Natural killer cell (primary cell): Measurements from ENCODE around the gene IFITM1. TPM values are rescaled to one million over a fixed set of nuclear protein-coding genes. Genes with fewer than 3 reads are reported as not detected.
"Not testable (repeated sequence)": the region's sequence is repeated elsewhere in the genome, so short reads cannot be mapped to it uniquely, and the experiment has no call there.

ENCODE experiments used
- ATAC-seq, 3 donors: fragments of 150-1000 bp in 2 of 3; fragments of 200-7000 bp in 1 of 3; cut with Tn5 transposase; 1 replicate in 1 of 3; 2 replicates in 2 of 3; pipeline ENCODE4 v1.10.0; 2021; ENCODE audit warnings: mild to moderate bottlenecking in 2 of 3, moderate library complexity in 2 of 3
- DNase-seq, 2 donors: peaks; one replicate each; pipeline versions ENCODE4 v3.0.0 to v3.0.0-alpha.2; 2013 to 2021; ENCODE audit warnings: mixed read lengths in 1 of 2
- H3K27ac ChIP-seq: one replicate; pipeline ENCODE4 v1.5.1; 2013; ENCODE audit warnings: mild to moderate bottlenecking, low read length
- H3K27me3 ChIP-seq: one replicate; pipeline ENCODE4 v1.6.1; 2013; ENCODE audit warnings: low read length; ENCODE audit not compliant: control insufficient read depth, insufficient read depth
- H3K36me3 ChIP-seq: one replicate; pipeline ENCODE4 v1.6.1; 2013; ENCODE audit warnings: low read length; ENCODE audit not compliant: control insufficient read depth, insufficient read depth
- H3K4me1 ChIP-seq: one replicate; pipeline ENCODE4 v1.6.1; 2013; ENCODE audit warnings: low read length; ENCODE audit not compliant: control insufficient read depth, insufficient read depth
- H3K4me3 ChIP-seq: one replicate; pipeline ENCODE4 v1.5.1; 2013; ENCODE audit warnings: low read length
- H3K9me3 ChIP-seq: one replicate; pipeline ENCODE4 v1.6.1; 2013; ENCODE audit warnings: low read length; ENCODE audit not compliant: control insufficient read depth, insufficient read depth
- H3K27ac Mint-ChIP-seq, 2 donors: one replicate each; pipeline ENCODE4 v1.8.0; 2022; ENCODE audit warnings: mild to moderate bottlenecking in 2 of 2, mixed read lengths in 2 of 2, moderate library complexity in 1 of 2
- H3K27me3 Mint-ChIP-seq, 2 donors: one replicate each; pipeline ENCODE4 v1.8.0; 2022; ENCODE audit warnings: low read depth in 2 of 2, mixed read lengths in 2 of 2
- H3K36me3 Mint-ChIP-seq: one replicate; pipeline ENCODE4 v1.8.0; 2022; ENCODE audit warnings: mixed read lengths
- H3K4me1 Mint-ChIP-seq, 2 donors: one replicate each; pipeline ENCODE4 v1.8.0; 2022; ENCODE audit warnings: mixed read lengths in 2 of 2
- H3K4me3 Mint-ChIP-seq: one replicate; pipeline ENCODE4 v1.8.0; 2022; ENCODE audit warnings: mild to moderate bottlenecking, moderate library complexity, mixed read lengths
- H3K9me3 Mint-ChIP-seq, 2 donors: one replicate each; pipeline ENCODE4 v1.8.0; 2022; ENCODE audit warnings: mixed read lengths in 2 of 2
- WGBS: methylation state at CpG from one replicate; pipeline ENCODE4 v1.1.7; 2013; ENCODE audit warnings: missing lambda C conversion rate; ENCODE audit not compliant: insufficient coverage; 5-methylcytosine and 5-hydroxymethylcytosine counted together
- intact Hi-C: fragments of 100-400 bp; cut with micrococcal nuclease; formaldehyde crosslinking; loops from one replicate; pipeline ENCODE4 v1.14.2; 2022
- total RNA-seq, 4 donors: library from RNA; stranded (reverse); fragments of 120-200 nt in 1 of 4; gene quantifications; one replicate each; pipeline versions ENCODE4 v1.2.3 to v1.2.4, GENCODE V29; 2013 to 2022
- TF ChIP-seq, protein P1 (sequence below): fragments of 200-600 bp; IDR thresholded peaks from one replicate; pipeline ENCODE4 v1.8.0; 2022; ENCODE audit warnings: antibody characterized with exemption

Gene IFITM1
- total RNA-seq, 3 donors from 2014 or later (not counting 1 experiment from before 2014, with no cell fraction given) = 540 to 809 (median 710) TPM

- DNase-seq = no peak
- H3K4me1 Mint-ChIP-seq = peaks cover 52 to 53% of the 10 kb centered on the region in 2 donors
- no peaks in the 10 kb centered on the region for H3K36me3 ChIP-seq
- no peaks in the 10 kb centered on the region for H3K27me3 Mint-ChIP-seq
- H3K27me3 ChIP-seq = no peaks in the 10 kb centered on the region
- peak overlapping the region; percentile 74 for H3K27ac ChIP-seq
- H3K36me3 Mint-ChIP-seq = no peaks in the 10 kb centered on the region
- H3K27ac Mint-ChIP-seq = peak overlapping the region; percentile 93 to 98
- no peaks in the 10 kb centered on the region for H3K9me3 ChIP-seq
- ATAC-seq = no peak
- WGBS = 88% methylated on average over 17 of the region's 17 CpGs
- TF ChIP-seq, protein P1, sequence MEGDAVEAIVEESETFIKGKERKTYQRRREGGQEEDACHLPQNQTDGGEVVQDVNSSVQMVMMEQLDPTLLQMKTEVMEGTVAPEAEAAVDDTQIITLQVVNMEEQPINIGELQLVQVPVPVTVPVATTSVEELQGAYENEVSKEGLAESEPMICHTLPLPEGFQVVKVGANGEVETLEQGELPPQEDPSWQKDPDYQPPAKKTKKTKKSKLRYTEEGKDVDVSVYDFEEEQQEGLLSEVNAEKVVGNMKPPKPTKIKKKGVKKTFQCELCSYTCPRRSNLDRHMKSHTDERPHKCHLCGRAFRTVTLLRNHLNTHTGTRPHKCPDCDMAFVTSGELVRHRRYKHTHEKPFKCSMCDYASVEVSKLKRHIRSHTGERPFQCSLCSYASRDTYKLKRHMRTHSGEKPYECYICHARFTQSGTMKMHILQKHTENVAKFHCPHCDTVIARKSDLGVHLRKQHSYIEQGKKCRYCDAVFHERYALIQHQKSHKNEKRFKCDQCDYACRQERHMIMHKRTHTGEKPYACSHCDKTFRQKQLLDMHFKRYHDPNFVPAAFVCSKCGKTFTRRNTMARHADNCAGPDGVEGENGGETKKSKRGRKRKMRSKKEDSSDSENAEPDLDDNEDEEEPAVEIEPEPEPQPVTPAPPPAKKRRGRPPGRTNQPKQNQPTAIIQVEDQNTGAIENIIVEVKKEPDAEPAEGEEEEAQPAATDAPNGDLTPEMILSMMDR = no peak
- no peak overlapping the region for H3K4me3 ChIP-seq
- intact Hi-C loops = loop anchor here (5.0 kb wide), 2 partner anchors 50 to 55 kb away; no protein-coding TSS in a partner anchor
- no peaks in the 10 kb centered on the region for H3K9me3 Mint-ChIP-seq
- peak overlapping the region; percentile 95 for H3K4me3 Mint-ChIP-seq
- H3K4me1 ChIP-seq = peaks cover 50% of the 10 kb centered on the region
These were observed 7.0 kb upstream of the IFITM1 start for GRCh38 chr11:306645-307371.

DNA sequence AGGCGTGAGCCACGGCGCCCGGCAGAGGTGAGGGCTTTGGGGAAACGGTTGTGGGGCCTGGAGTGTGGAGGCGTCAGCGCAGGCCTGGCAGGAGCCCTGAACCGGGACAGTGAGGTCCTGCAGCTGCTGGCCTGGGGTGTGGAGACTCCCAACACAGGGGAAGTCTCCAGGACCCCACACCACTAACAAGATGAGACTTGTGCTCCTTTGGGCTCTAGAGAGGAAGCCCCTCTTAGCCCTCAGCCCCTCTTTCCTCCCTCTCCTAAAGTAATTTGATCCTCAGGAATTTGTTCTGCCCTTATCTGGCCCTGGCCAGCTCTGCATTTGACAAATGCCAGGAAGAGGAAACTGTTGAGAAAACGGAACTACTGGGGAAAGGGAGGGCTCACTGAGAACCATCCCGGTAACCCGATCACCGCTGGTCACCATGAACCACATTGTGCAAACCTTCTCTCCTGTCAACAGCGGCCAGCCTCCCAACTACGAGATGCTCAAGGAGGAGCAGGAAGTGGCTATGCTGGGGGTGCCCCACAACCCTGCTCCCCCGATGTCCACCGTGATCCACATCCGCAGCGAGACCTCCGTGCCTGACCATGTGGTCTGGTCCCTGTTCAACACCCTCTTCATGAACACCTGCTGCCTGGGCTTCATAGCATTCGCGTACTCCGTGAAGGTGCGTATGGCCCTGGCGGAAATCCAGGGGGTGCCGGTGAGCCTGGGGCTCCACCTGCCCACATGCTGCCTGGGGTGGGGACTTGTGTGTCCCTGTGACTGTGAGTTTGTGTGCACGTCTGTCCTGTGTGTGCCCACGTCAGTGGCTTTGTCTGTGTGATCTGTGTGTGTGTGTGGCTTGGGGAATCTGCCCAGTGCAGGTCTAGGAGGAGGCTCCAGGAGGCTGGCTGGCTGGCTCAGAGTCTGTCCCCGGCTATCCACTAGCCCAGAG, 5.8 kb upstream of the IFITM1 start, which contains the start of gene IFITM2:
IFITM2 (plus strand) TSS at position 51 of the 943 bp plus-strand sequence; CDS start at position 428, 377 bp downstream.
- 10% methylated on average over 25 of the region's 28 CpGs for WGBS
- H3K27ac Mint-ChIP-seq = peak within 1 kb of the TSS; percentile 93 to 98

GRCh38 chr11:308740-309665, 4.8 kb upstream of the IFITM1 start:
- H3K36me3 ChIP-seq, H3K36me3 Mint-ChIP-seq, H3K27me3 ChIP-seq, H3K9me3 ChIP-seq, H3K9me3 Mint-ChIP-seq, H3K27me3 Mint-ChIP-seq: not testable (repeated sequence)
- H3K27ac ChIP-seq = peak overlapping the region; percentile 74
- peak overlapping the region; percentile 50 for H3K4me3 ChIP-seq
- WGBS = 18% methylated on average over 22 of the region's 24 CpGs
- peaks cover 68% of the 10 kb centered on the region for H3K4me1 ChIP-seq
- peak overlapping the region; percentile 93 to 98 for H3K27ac Mint-ChIP-seq
- DNase-seq (peak in 1 of 2 donors; percentile 56), ATAC-seq (peak; percentile 5 to 7 (median 6))
- H3K4me3 Mint-ChIP-seq = peak overlapping the region; percentile 95
- intact Hi-C loops = loop anchor here (1.0 to 5.0 kb wide), 3 partner anchors 8 to 57 kb away; no protein-coding TSS in a partner anchor
- H3K4me1 Mint-ChIP-seq = peaks cover 68 to 70% of the 10 kb centered on the region in 2 donors

More for the DNA sequence above, 5.8 kb upstream of the IFITM1 start, which contains the start of gene IFITM2:
- Histone ChIP-seq H3K27ac (peak within 1 kb of the TSS; percentile 74), H3K4me1 (peaks cover 61% of the 10 kb centered on the region), H3K4me3 (peak within 1 kb of the TSS; percentile 50)
- H3K36me3 ChIP-seq, H3K9me3 Mint-ChIP-seq, H3K36me3 Mint-ChIP-seq, H3K27me3 Mint-ChIP-seq, H3K27me3 ChIP-seq, H3K9me3 ChIP-seq: not testable (repeated sequence)
- H3K4me3 Mint-ChIP-seq = peak within 1 kb of the TSS; percentile 95
- DNase-seq (peak in 1 of 2 donors; percentile 78), ATAC-seq (peak; percentile 39 to 77 (median 51))
- intact Hi-C loops = loop anchor here (5.0 kb wide), 2 partner anchors 49 to 56 kb away; no protein-coding TSS in a partner anchor
- peaks cover 59 to 61% of the 10 kb centered on the region in 2 donors for H3K4me1 Mint-ChIP-seq

DNA sequence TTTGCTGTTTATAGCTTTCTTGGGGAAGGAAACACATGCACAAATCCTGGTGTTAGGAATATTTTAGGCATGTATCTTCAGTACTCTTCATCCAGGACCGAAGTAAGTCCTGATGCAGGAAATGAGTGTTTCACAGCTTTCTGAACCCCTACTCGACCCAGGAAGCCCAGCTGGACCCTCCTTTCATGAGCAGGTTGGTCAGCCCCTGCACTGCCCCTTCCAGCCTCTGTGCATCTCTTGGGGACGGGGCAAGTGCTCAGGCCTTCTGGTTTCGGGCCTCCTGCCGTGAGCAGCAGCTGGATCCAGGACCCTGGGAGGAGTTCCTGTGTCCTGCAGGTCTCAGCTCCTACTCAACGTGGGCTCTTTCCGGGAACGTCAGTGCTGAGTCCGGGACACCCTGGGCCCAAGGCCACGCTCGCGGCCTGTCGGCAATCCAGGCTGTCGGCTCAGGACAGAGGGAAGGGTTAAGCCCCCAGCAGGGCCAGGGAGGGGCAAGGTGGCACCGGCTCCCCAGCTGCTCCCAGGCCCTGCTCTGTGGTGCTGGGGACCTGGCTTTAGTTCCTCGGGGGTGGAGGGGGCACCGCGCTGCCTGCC, 3.8 kb upstream of the IFITM1 start:
- H3K9me3 ChIP-seq, H3K27me3 Mint-ChIP-seq, H3K27me3 ChIP-seq, ATAC-seq, H3K36me3 Mint-ChIP-seq, H3K9me3 Mint-ChIP-seq, DNase-seq, H3K36me3 ChIP-seq: not testable (repeated sequence)
- peaks cover 60% of the 10 kb centered on the region for H3K4me1 ChIP-seq
- Mint-ChIP-seq H3K4me3 (peak overlapping the region; percentile 95), H3K4me1 (peaks cover 72 to 73% of the 10 kb centered on the region in 2 donors), H3K27ac (peak overlapping the region; percentile 93 to 98)
- H3K27ac ChIP-seq = peak overlapping the region; percentile 60
- peak overlapping the region; percentile 50 for H3K4me3 ChIP-seq
- WGBS = 7% methylated on average over 3 of the region's 18 CpGs
- intact Hi-C loops = loop anchor here (1.0 to 5.0 kb wide), 3 partner anchors 7 to 58 kb away; no protein-coding TSS in a partner anchor

DNA sequence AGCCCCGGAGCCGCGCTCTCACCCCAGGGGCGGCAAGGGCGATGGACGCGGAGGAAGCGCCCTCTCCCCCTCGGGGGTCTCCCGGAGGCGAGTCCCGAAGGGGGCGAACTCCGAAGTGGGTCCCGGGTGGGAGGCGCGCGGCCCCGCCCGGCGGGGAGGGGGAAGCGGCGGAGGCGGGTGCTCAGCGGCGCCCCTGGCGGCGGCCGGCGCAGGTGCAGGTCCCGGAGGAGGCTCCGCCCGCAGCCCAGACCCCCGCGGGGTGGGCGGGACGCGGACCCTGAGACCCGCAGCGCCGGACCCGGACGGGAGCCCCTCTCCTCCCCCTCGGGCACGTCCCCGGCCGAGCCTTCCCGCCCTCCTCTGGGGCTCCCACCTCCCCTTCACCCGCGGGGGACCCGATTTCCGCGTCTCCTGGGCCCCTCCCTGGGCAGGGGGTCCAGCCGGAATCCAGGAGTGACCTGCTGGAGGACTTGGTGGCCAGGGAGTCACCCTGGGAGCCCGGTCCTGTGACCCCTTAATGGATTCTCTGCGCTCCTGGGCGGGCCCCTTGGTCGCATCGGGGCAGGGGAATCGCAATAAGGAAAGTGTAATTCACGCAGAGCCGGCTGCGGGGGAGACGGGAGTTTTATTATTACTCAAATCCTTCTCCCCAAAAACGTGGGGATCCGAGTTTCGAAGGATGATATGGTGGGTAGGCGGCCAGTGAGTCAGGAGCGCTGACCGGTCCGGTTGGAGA, 2.7 kb upstream of the IFITM1 start:
- Histone ChIP-seq H3K4me3 (peak overlapping the region; percentile 25), H3K27ac (peak overlapping the region; percentile 72), H3K36me3 (peaks cover 11% of the 10 kb centered on the region), H3K4me1 (peaks cover 50% of the 10 kb centered on the region)
- DNase-seq, H3K9me3 ChIP-seq, H3K9me3 Mint-ChIP-seq, intact Hi-C loops, H3K27me3 ChIP-seq, H3K36me3 Mint-ChIP-seq, H3K27me3 Mint-ChIP-seq: not testable (repeated sequence)
- peaks cover 61 to 62% of the 10 kb centered on the region in 2 donors for H3K4me1 Mint-ChIP-seq
- H3K4me3 Mint-ChIP-seq = peak overlapping the region; percentile 97
- peak; percentile 45 to 63 (median 55) for ATAC-seq
- 0% methylated on average over 3 of the region's 71 CpGs for WGBS
- peak overlapping the region; percentile 92 to 99 for H3K27ac Mint-ChIP-seq
